H1 (cell line): Measurements from ENCODE around the gene PTK6. TPM values are rescaled to one million over a fixed set of nuclear protein-coding genes. Genes with fewer than 3 reads are reported as not detected.

ENCODE experiments used
- CTCF ChIA-PET: fragments of 300-600 bp; sonication (Branson Sonifier 250); formaldehyde crosslinking; loops from one replicate; lab custom pipeline; 2021; ENCODE audit not compliant: partially characterized antibody; lab: Charles Lee
- POLR2A ChIA-PET: fragments of 300-600 bp; sonication (Branson Sonifier 250); formaldehyde crosslinking; loops from one replicate; lab custom pipeline; 2021; ENCODE audit warnings: inconsistent platforms; ENCODE audit not compliant: partially characterized antibody; lab: Charles Lee
- DNase-seq, 2 experiments: peaks; one replicate each; pipeline versions ENCODE4 v3.0.0 to v3.0.0-alpha.2; 2010 to 2022; ENCODE audit warnings: low spot score in 2 of 2, low read depth in 1 of 2, mixed read lengths in 1 of 2
- FAIRE-seq: peaks from 2 replicates; lab custom pipeline; 2011; peaks lifted over from hg19 to GRCh38; lab: Jason Lieb, UNC
- H2AFZ ChIP-seq: 2 replicates; pipeline ENCODE4 v1.8.1; 2012; ENCODE audit warnings: low read length, inconsistent platforms
- H2AK5ac ChIP-seq: 2 replicates; pipeline ENCODE4 v1.6.1; 2013; ENCODE audit warnings: low read depth, low read length
- H2BK120ac ChIP-seq: replicated peaks from 2 replicates; pipeline ENCODE3; 2013; ENCODE audit warnings: low read depth, low read length, inconsistent platforms
- H2BK12ac ChIP-seq: 2 replicates; pipeline ENCODE4 v1.6.1; 2013; ENCODE audit warnings: low read depth, low read length
- H2BK15ac ChIP-seq: 2 replicates; pipeline ENCODE4 v1.6.1; 2013; ENCODE audit warnings: low read length
- H2BK20ac ChIP-seq: 2 replicates; pipeline ENCODE4 v1.6.1; 2013; ENCODE audit warnings: low read length
- H2BK5ac ChIP-seq: 2 replicates; pipeline ENCODE4 v1.6.1; 2013; ENCODE audit warnings: low read depth, low read length
- H3K14ac ChIP-seq: 2 replicates; pipeline ENCODE4 v1.6.1; 2013; ENCODE audit warnings: inconsistent platforms; ENCODE audit not compliant: insufficient read length
- H3K18ac ChIP-seq: 2 replicates; pipeline ENCODE4 v1.6.1; 2013; ENCODE audit warnings: low read length; ENCODE audit errors: extremely low read depth
- H3K23ac ChIP-seq: 2 replicates; pipeline ENCODE4 v1.6.1; 2013; ENCODE audit warnings: inconsistent platforms; ENCODE audit not compliant: insufficient read length
- H3K23me2 ChIP-seq: 2 replicates; pipeline ENCODE4 v1.6.1; 2013; ENCODE audit warnings: low read depth, low read length
- H3K27ac ChIP-seq: 2 replicates; pipeline ENCODE4 v1.6.1; 2011; ENCODE audit warnings: low read depth, low read length, inconsistent platforms
- H3K27me3 ChIP-seq, 4 experiments: replicated peaks in 1 of 4; 1 replicate in 1 of 4; 2 replicates in 3 of 4; pipeline versions ENCODE4 v1.6.1 to v1.8.1; 2011 to 2013; ENCODE audit warnings: low read length in 3 of 4, mild to moderate bottlenecking in 3 of 4, inconsistent platforms in 2 of 4, mixed read lengths in 2 of 4, moderate library complexity in 1 of 4; ENCODE audit not compliant: control insufficient read depth in 3 of 4, insufficient read depth in 3 of 4; ENCODE audit errors: extremely low read depth in 1 of 4
- H3K36me3 ChIP-seq, 4 experiments: 2 replicates each; pipeline versions ENCODE4 v1.6.1 to v1.8.1; 2011 to 2013; ENCODE audit warnings: mild to moderate bottlenecking in 4 of 4, low read length in 3 of 4, moderate library complexity in 2 of 4, control low read depth in 1 of 4, inconsistent platforms in 1 of 4; ENCODE audit not compliant: insufficient read depth in 4 of 4, control insufficient read depth in 2 of 4
- H3K4ac ChIP-seq: replicated peaks from 2 replicates; pipeline ENCODE3; 2013; ENCODE audit warnings: low read length, low read depth, mixed read lengths, inconsistent platforms; ENCODE audit not compliant: insufficient read length
- H3K4me1 ChIP-seq, 4 experiments: replicated peaks in 1 of 4; 1 replicate in 1 of 4; 2 replicates in 3 of 4; pipeline versions ENCODE4 v1.6.1 to v1.8.1; 2011 to 2013; ENCODE audit warnings: low read length in 3 of 4, inconsistent platforms in 2 of 4, mixed read lengths in 1 of 4; ENCODE audit not compliant: insufficient read depth in 4 of 4, control insufficient read depth in 3 of 4
- H3K4me2 ChIP-seq, 2 experiments: 2 replicates each; pipeline versions ENCODE4 v1.6.1 to v1.8.1; 2011 to 2013; ENCODE audit warnings: low read depth in 2 of 2, low read length in 2 of 2, control low read depth in 1 of 2, inconsistent platforms in 1 of 2, mild to moderate bottlenecking in 1 of 2; ENCODE audit not compliant: insufficient read depth in 1 of 2
- H3K4me3 ChIP-seq, 4 experiments: fragments of 200-600, 300-600 bp in 1 of 4; sonication (generic), shearing (Covaris generic), sonication (Bioruptor Twin) in 1 of 4; 2 replicates each; pipeline versions ENCODE4 v1.5.1 to v1.8.1; 2011 to 2016; ENCODE audit warnings: low read length in 4 of 4, low read depth in 3 of 4, control low read depth in 2 of 4, inconsistent platforms in 2 of 4, mild to moderate bottlenecking in 2 of 4, mixed read lengths in 1 of 4, moderate library complexity in 1 of 4; ENCODE audit not compliant: insufficient read depth in 2 of 4; ENCODE audit errors: extremely low read depth in 1 of 4
- H3K56ac ChIP-seq: replicated peaks from 2 replicates; pipeline ENCODE3; 2013; ENCODE audit warnings: low read depth, mild to moderate bottlenecking, mixed read lengths, low read length, inconsistent platforms; ENCODE audit not compliant: insufficient read length
- H3K79me1 ChIP-seq: 2 replicates; pipeline ENCODE4 v1.6.1; 2013; ENCODE audit warnings: low read depth, low read length, control low read depth
- H3K79me2 ChIP-seq, 2 experiments: 2 replicates each; pipeline versions ENCODE4 v1.6.1 to v1.8.1; 2012 to 2013; ENCODE audit warnings: low read length in 2 of 2, mild to moderate bottlenecking in 2 of 2, inconsistent platforms in 1 of 2; ENCODE audit not compliant: insufficient read depth in 2 of 2, control insufficient read depth in 1 of 2
- H3K9ac ChIP-seq, 4 experiments: replicated peaks in 1 of 4; 1 replicate in 1 of 4; 2 replicates in 3 of 4; pipeline versions ENCODE4 v1.6.1 to v1.8.1; 2011 to 2013; ENCODE audit warnings: low read depth in 3 of 4, low read length in 3 of 4, control low read depth in 2 of 4, mild to moderate bottlenecking in 2 of 4, moderate library complexity in 2 of 4, inconsistent platforms in 1 of 4; ENCODE audit errors: extremely low read depth in 1 of 4
- H3K9me3 ChIP-seq, 2 experiments: 2 replicates each; pipeline versions ENCODE4 v1.6.1 to v1.8.1; 2012 to 2013; ENCODE audit warnings: mild to moderate bottlenecking in 2 of 2, moderate library complexity in 2 of 2, control low read depth in 1 of 2, inconsistent platforms in 1 of 2, low read depth in 1 of 2, low read length in 1 of 2, mixed read lengths in 1 of 2; ENCODE audit not compliant: insufficient read depth in 2 of 2
- H4K20me1 ChIP-seq, 2 experiments: replicated peaks in 1 of 2; 2 replicates each; pipeline versions ENCODE3 to v1.8.1; 2011 to 2013; ENCODE audit warnings: inconsistent platforms in 2 of 2, low read length in 2 of 2, mild to moderate bottlenecking in 1 of 2; ENCODE audit not compliant: insufficient read depth in 2 of 2, control insufficient read depth in 1 of 2
- H4K5ac ChIP-seq: 2 replicates; pipeline ENCODE4 v1.6.1; 2013; ENCODE audit warnings: low read length, low read depth, mixed read lengths, inconsistent platforms; ENCODE audit not compliant: insufficient read length
- H4K8ac ChIP-seq: 2 replicates; pipeline ENCODE4 v1.8.0; 2013; ENCODE audit warnings: mild to moderate bottlenecking, moderate library complexity, low read length, inconsistent platforms; ENCODE audit not compliant: insufficient read depth; ENCODE audit errors: extremely low read depth
- H4K91ac ChIP-seq: replicated peaks from 2 replicates; pipeline ENCODE3; 2013; ENCODE audit warnings: low read length, mixed read lengths, inconsistent platforms; ENCODE audit not compliant: insufficient read length
- BCL11A ChIP-seq, 2 experiments: IDR thresholded peaks; one replicate each; pipeline ENCODE4 v1.6.1; 2011; ENCODE audit warnings: low read depth in 2 of 2, low read length in 2 of 2, mild to moderate bottlenecking in 2 of 2
- GTF2F1 ChIP-seq: IDR thresholded peaks from 2 replicates; pipeline ENCODE4 v1.6.1; 2012; ENCODE audit warnings: low read depth, low read length, improper control_type of control experiment, borderline replicate concordance
- POLR2A ChIP-seq, 2 experiments: IDR thresholded peaks; 1 replicate in 1 of 2; 2 replicates in 1 of 2; pipeline ENCODE4 v1.6.1; 2011; ENCODE audit warnings: low read depth in 2 of 2, low read length in 2 of 2, mild to moderate bottlenecking in 2 of 2; ENCODE audit errors: control extremely low read depth in 1 of 2
- POLR2AphosphoS5 ChIP-seq: IDR thresholded peaks from 2 replicates; pipeline ENCODE4 v1.6.1; 2011; ENCODE audit warnings: low read depth, low read length
- SP2 ChIP-seq: IDR thresholded peaks from 2 replicates; pipeline ENCODE4 v1.6.1; 2012; ENCODE audit warnings: mild to moderate bottlenecking, low read length, inconsistent platforms
- TAF1 ChIP-seq: IDR thresholded peaks from 2 replicates; pipeline ENCODE4 v1.6.1; 2011; ENCODE audit warnings: mild to moderate bottlenecking, low read depth, low read length
- YY1 ChIP-seq: IDR thresholded peaks from 2 replicates; pipeline ENCODE4 v1.6.1; 2011; ENCODE audit warnings: low read depth, mild to moderate bottlenecking, low read length
- ZNF274 ChIP-seq: IDR thresholded peaks from 2 replicates; pipeline ENCODE4 v1.7.0; 2012; ENCODE audit warnings: low read length, borderline replicate concordance; ENCODE audit errors: extremely low read depth
- WGBS, 2 experiments: shearing (Covaris generic) in 1 of 2; methylation state at CpG; one replicate each; pipeline versions ENCODE4 v1.1.6 to v1.1.7; 2013 to 2015; ENCODE audit warnings: low lambda C conversion rate in 2 of 2, mixed read lengths in 2 of 2, inconsistent platforms in 1 of 2, low coverage in 1 of 2, missing lambda C conversion rate in 1 of 2; ENCODE audit not compliant: insufficient replicate concordance in 2 of 2, insufficient coverage in 1 of 2, insufficient read length in 1 of 2; ENCODE audit errors: extremely low coverage in 1 of 2, missing lambda C conversion rate in 1 of 2; 5-methylcytosine and 5-hydroxymethylcytosine counted together
- polyA plus RNA-seq, 7 experiments: library from polyadenylated mRNA; depleted of rRNA in 3 of 7; stranded (reverse) in 5 of 7; unstranded in 2 of 7; fragments of >200 nt in 5 of 7; fragments of 200-250 nt in 2 of 7; gene quantifications; 1 replicate in 5 of 7; 2 replicates in 1 of 7; 4 replicates in 1 of 7; pipeline versions ENCODE4 v1.2.1 to v1.2.3, GENCODE V29; 2011 to 2013; ENCODE audit warnings: missing spikeins in 2 of 7, mixed read lengths in 2 of 7
- total RNA-seq: library from RNA; stranded (reverse); fragmentation: NEBNext Ultra II Directional; extraction: Animal tissue kit (Norgen Biotek cat#: 25700); gene quantifications from 2 replicates; pipeline ENCODE4 v1.2.1, GENCODE V29; 2021

The PTK6 gene
- total and polyA plus RNA-seq, 2 of the 8 experiments (the other 6 are each of a cell fraction or from before 2014, with no cell fraction given), result 0.12 to 0.19 TPM

DNA sequence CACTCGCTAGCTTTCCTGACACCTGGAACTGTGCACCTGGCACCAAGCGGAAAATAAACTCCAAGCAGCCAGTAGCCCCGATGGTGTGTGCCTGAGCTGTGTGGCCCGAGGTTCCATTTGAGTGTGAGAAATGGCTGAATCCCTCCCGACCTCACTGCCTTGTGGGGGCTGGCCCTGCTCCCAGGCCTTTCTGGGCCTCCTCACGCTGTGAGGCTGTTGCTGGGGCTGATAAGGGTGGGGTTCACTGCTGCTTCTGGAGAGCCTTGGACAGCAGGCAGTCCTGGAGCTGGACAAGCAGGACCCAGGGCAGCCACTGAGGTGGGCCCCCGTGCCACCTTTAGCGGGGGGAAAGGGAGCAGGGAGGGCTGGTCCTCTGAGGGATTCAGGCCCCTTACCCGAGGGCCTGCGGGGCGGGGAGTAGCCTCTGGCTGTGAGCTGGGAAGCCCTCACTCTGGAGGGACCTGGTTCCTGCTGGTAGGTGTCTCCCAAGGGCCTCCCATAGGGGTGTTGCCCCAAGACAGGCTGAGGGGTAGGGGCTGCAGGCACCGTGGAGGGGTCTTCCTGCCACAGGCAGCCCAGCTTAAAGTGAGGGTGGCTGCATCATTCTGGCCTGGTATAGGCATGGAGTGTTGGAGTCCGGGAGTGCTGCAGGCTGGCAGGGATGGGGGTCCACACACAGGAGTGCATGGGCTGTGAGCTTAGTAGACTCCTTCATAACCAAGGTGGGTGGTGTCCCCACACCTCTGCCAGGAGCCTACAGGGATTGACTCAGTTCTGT is 14.9 kb downstream of the PTK6 start:
- no peak overlapping the region for H3K27ac ChIP-seq
- no peak overlapping the region; a peak in 1 of 7 replicates for H3K9ac ChIP-seq
- peaks cover 0 to 14% (median 0%) of the 10 kb centered on the region in 4 experiments; a peak in 2 of 8 replicates for H3K36me3 ChIP-seq
- H4K20me1 ChIP-seq, result peaks cover 3 to 22% of the 10 kb centered on the region in 2 experiments
- no peak overlapping the region for H4K91ac ChIP-seq
- no peak overlapping the region for H3K14ac ChIP-seq
- peak overlapping the region in 2 of 4 experiments; percentile 14 to 37; a peak in 1 of 8 replicates for H3K4me3 ChIP-seq
- DNase-seq, result peak in 1 of 2 experiments; percentile 47
- H3K9me3 ChIP-seq, result no peaks in the 10 kb centered on the region
- H2AFZ ChIP-seq, result no peak overlapping the region
- H3K79me1 ChIP-seq, result peaks cover 7% of the 10 kb centered on the region; the same call in 1 of the 2 replicates
- ChIA-PET CTCF (interaction anchor here (0.6 to 4.2 kb wide), 7 partner anchors 10 to 458 kb away, joined by 3 to 28 read pairs (median 4); partner anchors contain the start of genes PRPF6 and PTK6), POLR2A (interaction anchor here (0.9 to 4.6 kb wide), 21 partner anchors 10 to 343 kb away, joined by 3 to 59 read pairs (median 5); partner anchors contain the start of genes ARFRP1, COL20A1, PTK6 and SRMS)
- H3K27me3 ChIP-seq, result peaks cover 0 to 6% (median under 1%) of the 10 kb centered on the region in 4 experiments; a peak in 2 of 7 replicates
- no peak overlapping the region for H2BK12ac ChIP-seq
- no peak for FAIRE-seq
- H3K23me2 ChIP-seq, result peaks cover 17% of the 10 kb centered on the region; the same call in 1 of the 2 replicates
- peak overlapping the region; percentile 36 to 68 for H3K4me2 ChIP-seq
- peak overlapping the region; percentile 32 for H3K4ac ChIP-seq
- H2BK20ac ChIP-seq, result no peak overlapping the region
- no peak overlapping the region for H2BK5ac ChIP-seq
- H2BK120ac ChIP-seq, result no peak overlapping the region
- no peak overlapping the region for H3K23ac ChIP-seq
- H2BK15ac ChIP-seq, result no peak overlapping the region
- H4K5ac ChIP-seq, result no peak overlapping the region
- H4K8ac ChIP-seq, result peak overlapping the region; percentile 65; the same call in 1 of the 2 replicates
- H2AK5ac ChIP-seq, result no peak overlapping the region
- H3K4me1 ChIP-seq, result peaks cover 0 to 21% (median 10%) of the 10 kb centered on the region in 4 experiments; a peak in 5 of 7 replicates
- H3K18ac ChIP-seq, result no peak overlapping the region
- TF ChIP-seq SP2 (no peak), POLR2A (IDR thresholded peaks at IDR 0.05; ENCODE audit: control extremely low read depth in 1 of 2, low read depth in 2 of 2, low read length in 2 of 2) (peak in 1 of 2 experiments; percentile 55; a peak in 1 of 3 replicates), BCL11A (IDR thresholded peaks at IDR 0.05; ENCODE audit: low read depth in 2 of 2, low read length in 2 of 2) (no peak), YY1 (no peak), POLR2AphosphoS5 (peak; percentile 60; the same call in 1 of the 2 replicates), GTF2F1 (no peak), ZNF274 (no peak), TAF1 (no peak)
- 77% methylated on average over 13 of the region's 13 CpGs; no CpG with 5 or more reads in 1 of the 2 experiments for WGBS, 2 experiments
- no peak overlapping the region for H3K56ac ChIP-seq
- peaks cover 0 to 4% of the 10 kb centered on the region in 2 experiments; a peak in 1 of 4 replicates for H3K79me2 ChIP-seq
